Stimulated activated CD8-positive, alpha-beta memory T cell treated with anti-CD3 and anti-CD28 coated beads, Interleukin-12 subunit alpha, Interleukin-12 subunit beta, amount 100 ng/mL, for 4 hours (primary cell): ENCODE data around the gene THBS3.
"Not testable (repeated sequence)": the region's sequence is repeated elsewhere in the genome, so short reads cannot be mapped to it uniquely, and the experiment has no call there.

Experiments
- DNase-seq: peaks from one replicate; pipeline ENCODE4 v3.0.0-alpha.2; 2020; ENCODE audit warnings: low read depth

THBS3 gene

GRCh38 chr1:155233502-155233901, 25.8 kb upstream of the THBS3 start:
- not testable (repeated sequence) for DNase-seq

- not testable (repeated sequence) for DNase-seq
Observed at GRCh38 chr1:155232001-155232978, 24.6 kb upstream of the THBS3 start.

- not testable (repeated sequence) for DNase-seq
Observed at GRCh38 chr1:155231302-155231701, 23.6 kb upstream of the THBS3 start.

GRCh38 chr1:155228096-155228427, 20.4 kb upstream of the THBS3 start:
- no peak for DNase-seq

GRCh38 chr1:155227261-155228095, 19.8 kb upstream of the THBS3 start:
- peak; percentile 100 for DNase-seq

- DNase-seq = no peak
Observed at GRCh38 chr1:155226910-155227260, 19.2 kb upstream of the THBS3 start.

GRCh38 chr1:155226188-155226909, 18.7 kb upstream of the THBS3 start:
- peak; percentile 82 for DNase-seq

- DNase-seq = not testable (repeated sequence)
Observed at GRCh38 chr1:155225404-155225759, 17.7 kb upstream of the THBS3 start.

- no peak for DNase-seq
Observed at GRCh38 chr1:155223047-155223446, 15.3 kb upstream of the THBS3 start.

- DNase-seq = not testable (repeated sequence)
Observed at GRCh38 chr1:155220211-155220965, 12.7 kb upstream of the THBS3 start.

GRCh38 chr1:155219592-155220031, 11.9 kb upstream of the THBS3 start:
- DNase-seq = no peak

- no peak for DNase-seq
Observed at GRCh38 chr1:155218854-155219591, 11.3 kb upstream of the THBS3 start.

GRCh38 chr1:155214702-155215101, 7.0 kb upstream of the THBS3 start:
- not testable (repeated sequence) for DNase-seq

- not testable (repeated sequence) for DNase-seq
Observed at GRCh38 chr1:155212051-155212440, 4.3 kb upstream of the THBS3 start.

GRCh38 chr1:155211381-155212050, 3.8 kb upstream of the THBS3 start:
- DNase-seq = not testable (repeated sequence)

- DNase-seq = no peak
Observed at GRCh38 chr1:155210314-155211104, 2.8 kb upstream of the THBS3 start.

GRCh38 chr1:155209312-155209721, 1.6 kb upstream of the THBS3 start:
- no peak for DNase-seq

GRCh38 chr1:155208541-155209311, 1.0 kb upstream of the THBS3 start, which contains the start of gene MTX1:
Gene MTX1, plus strand, starts transcription at chr1:155208695. Its CDS starts 110 bp downstream, at chr1:155208805.
- DNase-seq = peak; percentile 83
